Osteoblast (primary cell): ENCODE data around the gene EHF. TPM values are rescaled to one million over a fixed set of nuclear protein-coding genes. Genes with fewer than 3 reads are reported as not detected.
A peak's percentile ranks its signal among the peaks of the same experiment; 100 is the strongest.

Experiments
- DNase-seq: peaks from one replicate; pipeline ENCODE4 v3.0.0; 2011; ENCODE audit warnings: low spot score, mixed read lengths; ENCODE audit not compliant: insufficient read length; ENCODE audit errors: missing footprints
- H2AFZ ChIP-seq: 2 replicates; pipeline ENCODE4 v1.6.0; 2011; ENCODE audit warnings: mild to moderate bottlenecking, low read length
- H3K27ac ChIP-seq: 2 replicates; pipeline ENCODE4 v1.5.1; 2011; ENCODE audit warnings: mild to moderate bottlenecking, low read depth, low read length, moderate library complexity
- H3K27me3 ChIP-seq: 2 replicates; pipeline ENCODE4 v1.6.0; 2012; ENCODE audit warnings: mild to moderate bottlenecking, control low read depth, inconsistent platforms, low read length, moderate library complexity; ENCODE audit not compliant: insufficient read depth
- H3K36me3 ChIP-seq: 2 replicates; pipeline ENCODE4 v1.5.1; 2011; ENCODE audit warnings: mild to moderate bottlenecking, low read length, control low read depth, moderate library complexity; ENCODE audit not compliant: insufficient read depth
- H3K4me1 ChIP-seq: 2 replicates; pipeline ENCODE4 v1.5.1; 2011; ENCODE audit warnings: mild to moderate bottlenecking, low read length, control low read depth, moderate library complexity; ENCODE audit not compliant: insufficient read depth
- H3K4me2 ChIP-seq: 2 replicates; pipeline ENCODE4 v1.6.0; 2011; ENCODE audit warnings: mild to moderate bottlenecking, low read length; ENCODE audit not compliant: insufficient read depth
- H3K4me3 ChIP-seq: fragments of 200-600 bp; sonication (generic); 3 replicates; pipeline ENCODE4 v1.5.1; 2012; ENCODE audit warnings: mild to moderate bottlenecking, low read length, inconsistent platforms; ENCODE audit not compliant: insufficient read depth
- H3K79me2 ChIP-seq: 2 replicates; pipeline ENCODE4 v1.6.0; 2012; ENCODE audit warnings: mild to moderate bottlenecking, low read length, control low read depth, inconsistent platforms; ENCODE audit not compliant: insufficient read depth
- H3K9me3 ChIP-seq: 2 replicates; pipeline ENCODE4 v1.5.1; 2011; ENCODE audit warnings: low read depth, low read length, control low read depth
- H4K20me1 ChIP-seq: 2 replicates; pipeline ENCODE4 v1.6.0; 2012; ENCODE audit warnings: mild to moderate bottlenecking, low read length, control low read depth; ENCODE audit not compliant: insufficient read depth
- total RNA-seq: library from RNA; depleted of rRNA; stranded (reverse); fragments of >200 nt; gene quantifications from 2 replicates; pipeline ENCODE4 v1.2.3, GENCODE V29; 2012
- TF ChIP-seq, protein P1 (sequence below): IDR thresholded peaks from 2 replicates; pipeline ENCODE4 v1.5.1; 2011; ENCODE audit warnings: mild to moderate bottlenecking, low read depth, low read length, moderate library complexity; ENCODE audit errors: extremely low read depth

EHF gene
- total RNA-seq, 1 donor: not detected

DNA sequence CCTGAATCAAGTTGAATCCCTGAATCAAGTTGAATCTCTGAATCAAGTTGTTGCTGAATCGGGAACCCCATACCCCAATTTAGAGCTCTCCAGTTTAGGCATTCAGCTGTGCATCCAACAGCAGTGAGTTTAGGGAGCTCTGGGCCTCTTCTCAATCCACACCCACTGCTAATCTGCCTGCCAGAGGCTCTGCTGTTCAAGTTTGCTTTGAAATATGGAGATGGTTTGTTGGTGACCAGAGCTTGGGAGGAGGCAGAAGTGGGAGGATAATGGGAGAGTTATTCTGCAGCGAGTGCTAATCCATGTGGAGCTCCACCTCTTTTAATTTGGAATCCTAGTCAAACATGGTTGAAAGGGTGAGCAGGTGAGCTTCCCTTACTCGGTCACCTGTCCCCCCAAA lies 22.4 kb downstream of the EHF start:
- Histone ChIP-seq H3K4me3 (no peak overlapping the region), H3K9me3 (no peaks in the 10 kb centered on the region), H3K27ac (no peak overlapping the region), H3K4me2 (no peak overlapping the region), H3K27me3 (no peaks in the 10 kb centered on the region), H3K79me2 (no peaks in the 10 kb centered on the region), H3K36me3 (no peaks in the 10 kb centered on the region), H3K4me1 (peaks cover 20% of the 10 kb centered on the region), H2AFZ (peak overlapping the region; percentile 33), H4K20me1 (no peaks in the 10 kb centered on the region)
- TF ChIP-seq, protein P1, sequence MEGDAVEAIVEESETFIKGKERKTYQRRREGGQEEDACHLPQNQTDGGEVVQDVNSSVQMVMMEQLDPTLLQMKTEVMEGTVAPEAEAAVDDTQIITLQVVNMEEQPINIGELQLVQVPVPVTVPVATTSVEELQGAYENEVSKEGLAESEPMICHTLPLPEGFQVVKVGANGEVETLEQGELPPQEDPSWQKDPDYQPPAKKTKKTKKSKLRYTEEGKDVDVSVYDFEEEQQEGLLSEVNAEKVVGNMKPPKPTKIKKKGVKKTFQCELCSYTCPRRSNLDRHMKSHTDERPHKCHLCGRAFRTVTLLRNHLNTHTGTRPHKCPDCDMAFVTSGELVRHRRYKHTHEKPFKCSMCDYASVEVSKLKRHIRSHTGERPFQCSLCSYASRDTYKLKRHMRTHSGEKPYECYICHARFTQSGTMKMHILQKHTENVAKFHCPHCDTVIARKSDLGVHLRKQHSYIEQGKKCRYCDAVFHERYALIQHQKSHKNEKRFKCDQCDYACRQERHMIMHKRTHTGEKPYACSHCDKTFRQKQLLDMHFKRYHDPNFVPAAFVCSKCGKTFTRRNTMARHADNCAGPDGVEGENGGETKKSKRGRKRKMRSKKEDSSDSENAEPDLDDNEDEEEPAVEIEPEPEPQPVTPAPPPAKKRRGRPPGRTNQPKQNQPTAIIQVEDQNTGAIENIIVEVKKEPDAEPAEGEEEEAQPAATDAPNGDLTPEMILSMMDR: no peak
- DNase-seq: no peak

DNA sequence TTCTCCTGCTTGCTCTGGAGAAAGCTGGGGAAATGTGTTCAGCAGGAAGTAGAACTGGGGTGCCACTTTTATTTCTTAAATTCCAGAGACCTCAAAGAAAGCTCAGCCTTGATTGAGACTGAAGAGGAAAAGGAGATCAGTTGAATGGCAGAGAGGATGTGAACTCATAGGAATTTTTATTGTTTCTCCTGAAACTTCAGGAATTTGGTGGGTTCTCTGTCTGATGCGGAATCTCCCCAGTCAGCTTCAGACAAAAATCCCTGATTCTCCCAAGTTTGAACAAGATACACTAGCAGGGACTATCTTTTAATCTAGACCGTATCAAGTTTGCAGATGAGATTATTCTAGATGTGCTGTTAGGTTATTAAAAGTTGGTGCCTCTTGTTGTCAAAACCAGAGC lies 23.0 kb downstream of the EHF start:
- Histone ChIP-seq H2AFZ (peak overlapping the region; percentile 2), H3K4me2 (no peak overlapping the region), H3K9me3 (no peaks in the 10 kb centered on the region), H3K4me1 (peaks cover 20% of the 10 kb centered on the region), H3K27ac (peak overlapping the region; percentile 78), H3K79me2 (no peaks in the 10 kb centered on the region), H3K4me3 (no peak overlapping the region), H3K27me3 (no peaks in the 10 kb centered on the region), H3K36me3 (no peaks in the 10 kb centered on the region), H4K20me1 (no peaks in the 10 kb centered on the region)
- DNase-seq: peak; percentile 66
- TF ChIP-seq, protein P1: no peak

DNA sequence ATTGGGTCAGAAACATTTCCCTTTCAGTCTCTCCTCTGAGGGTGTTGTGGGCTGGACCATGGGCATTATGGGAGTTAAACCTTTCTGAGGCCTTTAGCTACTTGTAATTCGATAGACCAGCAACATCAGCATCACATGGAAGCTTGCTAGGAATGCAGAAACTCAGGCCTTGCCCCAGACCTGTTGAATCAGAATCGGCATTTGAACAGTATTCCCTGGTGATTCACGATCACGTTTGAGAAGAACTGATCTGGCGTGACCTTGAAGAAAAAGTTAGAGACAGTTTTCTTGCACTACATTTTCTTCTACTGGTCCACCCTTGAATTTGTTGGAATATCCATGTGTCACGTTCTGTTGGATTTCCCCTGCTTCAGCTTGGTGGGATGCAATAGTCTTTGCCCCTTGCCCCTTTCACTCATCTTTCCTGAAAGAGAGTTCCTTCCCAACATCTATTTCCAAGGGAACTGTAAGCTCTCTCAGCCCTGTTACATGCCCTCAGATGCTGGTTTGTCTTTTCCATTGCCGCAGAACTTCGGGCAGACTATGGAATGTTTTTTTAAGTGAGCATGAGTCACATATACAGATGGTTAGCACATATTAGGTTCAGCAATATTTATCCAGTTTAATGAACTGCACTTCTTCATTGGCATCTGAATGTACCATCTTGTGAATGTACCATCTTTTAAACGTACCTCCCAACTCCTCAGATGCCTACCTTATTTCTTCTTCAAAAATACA lies 23.9 kb downstream of the EHF start:
- peak; percentile 65 for DNase-seq
- Histone ChIP-seq H3K27me3 (no peaks in the 10 kb centered on the region), H3K4me3 (peak overlapping the region; percentile 13), H3K79me2 (no peaks in the 10 kb centered on the region), H3K4me1 (peaks cover 20% of the 10 kb centered on the region), H3K4me2 (peak overlapping the region; percentile 52), H3K27ac (peak overlapping the region; percentile 78), H3K36me3 (no peaks in the 10 kb centered on the region), H4K20me1 (no peaks in the 10 kb centered on the region), H3K9me3 (no peaks in the 10 kb centered on the region), H2AFZ (peak overlapping the region; percentile 43)
- TF ChIP-seq, protein P1: no peak

DNA sequence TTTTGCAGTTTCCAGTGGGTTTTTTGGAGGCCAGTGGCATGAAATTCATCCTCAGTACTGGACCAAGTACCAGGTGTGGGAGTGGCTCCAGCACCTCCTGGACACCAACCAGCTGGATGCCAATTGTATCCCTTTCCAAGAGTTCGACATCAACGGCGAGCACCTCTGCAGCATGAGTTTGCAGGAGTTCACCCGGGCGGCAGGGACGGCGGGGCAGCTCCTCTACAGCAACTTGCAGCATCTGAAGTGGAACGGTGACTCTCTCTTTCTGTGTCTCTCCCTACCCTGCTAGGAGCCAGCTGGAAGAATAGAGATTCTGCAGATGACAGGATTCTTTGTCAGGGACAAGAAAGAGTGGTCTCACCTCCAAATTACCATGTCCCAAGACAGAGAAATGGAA lies 25.5 kb downstream of the EHF start:
- Histone ChIP-seq H3K4me1 (peaks cover 25% of the 10 kb centered on the region), H3K4me2 (no peak overlapping the region), H3K9me3 (no peaks in the 10 kb centered on the region), H2AFZ (peak overlapping the region; percentile 24), H4K20me1 (no peaks in the 10 kb centered on the region), H3K27me3 (no peaks in the 10 kb centered on the region), H3K79me2 (no peaks in the 10 kb centered on the region), H3K4me3 (no peak overlapping the region), H3K27ac (no peak overlapping the region), H3K36me3 (no peaks in the 10 kb centered on the region)
- TF ChIP-seq, protein P1: no peak
- DNase-seq: no peak
